Testis (tissue), 3 donors: ENCODE results near the gene TIPRL. TPM values are rescaled to one million over a fixed set of nuclear protein-coding genes. Genes with fewer than 3 reads are reported as not detected.

Source experiments
- DNase-seq: peaks from one replicate; pipeline ENCODE4 v3.0.0-alpha.2; 2019
- H3K27ac ChIP-seq, 2 donors: fragments of 200-600 bp; sonication (generic); one replicate each; pipeline ENCODE4 v1.5.1; 2019
- H3K27me3 ChIP-seq: fragments of 200-600 bp; sonication (generic); one replicate; pipeline ENCODE4 v1.5.1; 2019
- H3K36me3 ChIP-seq: fragments of 200-600 bp; sonication (generic); one replicate; pipeline ENCODE4 v1.5.1; 2017; ENCODE audit warnings: low read depth; ENCODE audit errors: missing control alignments
- H3K4me1 ChIP-seq: fragments of 200-600 bp; sonication (generic); one replicate; pipeline ENCODE4 v1.5.1; 2019
- H3K4me3 ChIP-seq, 2 donors: fragments of 200-600 bp; sonication (generic); one replicate each; pipeline ENCODE4 v1.5.1; 2017 to 2019
- H3K9me3 ChIP-seq: fragments of 200-600 bp; sonication (generic); one replicate; pipeline ENCODE4 v1.5.1; 2017
- CTCF ChIP-seq, 3 experiments: fragments of 450-650 bp in 2 of 3; fragments of 200-600 bp in 1 of 3; sonication (generic) in 1 of 3; IDR thresholded peaks; one replicate each; pipeline ENCODE4 v1.5.1; 2016 to 2019; ENCODE audit warnings: antibody characterized with exemption in 3 of 3, mild to moderate bottlenecking in 2 of 3, moderate library complexity in 1 of 3
- POLR2A ChIP-seq: fragments of 450-650 bp; IDR thresholded peaks from one replicate; pipeline ENCODE4 v1.6.1; 2017; ENCODE audit warnings: antibody characterized with exemption, mild to moderate bottlenecking, moderate library complexity
- WGBS, 2 donors: methylation state at CpG; one replicate each; pipeline ENCODE4 v1.1.5; 2018; 5-methylcytosine and 5-hydroxymethylcytosine counted together
- intact Hi-C: fragments of 100-400 bp; cut with DNase I; formaldehyde crosslinking; loops from one replicate; pipeline ENCODE4 v1.15.1; 2023; ENCODE audit warnings: low total_unique reads
- polyA plus RNA-seq: library from polyadenylated mRNA; stranded (reverse); fragments of 350-450 nt; fragmentation: Illumina TruSeq; extraction: RNeasy Lipid Tissue Mini Kit (QIAGEN cat#74804); gene quantifications from one replicate; pipeline ENCODE4 v1.2.3, GENCODE V29; 2014; ENCODE audit warnings: low read depth, low replicate concordance; ENCODE audit not compliant: insufficient read depth
- total RNA-seq, 2 donors: library from RNA; depleted of rRNA; stranded (reverse); fragments of >200 nt; gene quantifications; one replicate each; pipeline ENCODE4 v1.2.3, GENCODE V29; 2016

Gene TIPRL
- total and polyA plus RNA-seq, 3 donors from 2014 or later = 19.8 to 44.6 (median 23.5) TPM

- no peak for TF ChIP-seq CTCF (IDR thresholded peaks at IDR 0.05)
- no peak for TF ChIP-seq POLR2A
- no peaks in the 10 kb centered on the region for H3K27me3 ChIP-seq
- DNase-seq = no peak
- H3K27ac ChIP-seq = no peak overlapping the region
- intact Hi-C loops = no loop called here
- H3K9me3 ChIP-seq = no peaks in the 10 kb centered on the region
- no peaks in the 10 kb centered on the region for H3K36me3 ChIP-seq
- H3K4me1 ChIP-seq = no peaks in the 10 kb centered on the region
- H3K4me3 ChIP-seq = no peak overlapping the region
Measured at GRCh38 chr1:168187177-168187576, 8.4 kb downstream of the TIPRL start.

- intact Hi-C loops = no loop called here
- H3K4me1 ChIP-seq = no peaks in the 10 kb centered on the region
- no peaks in the 10 kb centered on the region for H3K9me3 ChIP-seq
- H3K4me3 ChIP-seq = no peak overlapping the region
- no peaks in the 10 kb centered on the region for H3K27me3 ChIP-seq
- H3K36me3 ChIP-seq = no peaks in the 10 kb centered on the region
- 69 to 71% methylated on average over 2 of the region's 2 CpGs for WGBS, 2 donors
- TF ChIP-seq POLR2A (no peak), CTCF (IDR thresholded peaks at IDR 0.05) (no peak)
- no peak overlapping the region for H3K27ac ChIP-seq
- no peak for DNase-seq
Measured at GRCh38 chr1:168190403-168190802, 11.6 kb downstream of the TIPRL start.

- Histone ChIP-seq H3K9me3 (no peaks in the 10 kb centered on the region), H3K27me3 (no peaks in the 10 kb centered on the region), H3K4me1 (no peaks in the 10 kb centered on the region), H3K36me3 (no peaks in the 10 kb centered on the region), H3K27ac (no peak overlapping the region), H3K4me3 (no peak overlapping the region)
- 93 to 98% methylated on average over 4 of the region's 4 CpGs for WGBS, 2 donors
- TF ChIP-seq CTCF (IDR thresholded peaks at IDR 0.05) (no peak), POLR2A (no peak)
- no peak for DNase-seq
- intact Hi-C loops = no loop called here
Measured at GRCh38 chr1:168195199-168196135, 16.7 kb downstream of the TIPRL start.

DNA sequence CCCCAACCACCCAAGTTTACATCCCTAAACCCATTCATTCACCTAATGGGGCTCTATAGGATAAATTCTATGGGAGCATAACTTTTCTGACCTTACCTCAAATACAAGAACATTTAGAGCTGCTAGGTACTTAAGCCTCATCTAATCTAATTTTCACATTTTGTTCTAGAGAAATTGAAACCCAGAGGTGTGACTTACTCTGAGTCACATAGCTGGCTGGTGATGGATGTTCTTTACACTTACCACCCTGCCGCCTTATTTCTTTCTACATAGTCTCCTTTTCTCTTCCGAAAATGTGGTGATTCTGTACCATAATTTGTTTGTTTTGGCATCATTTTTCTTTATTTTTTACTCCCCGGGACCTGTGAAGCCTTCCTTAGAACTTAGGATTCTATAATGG, 20.3 kb downstream of the TIPRL start:
- Histone ChIP-seq H3K4me1 (no peaks in the 10 kb centered on the region), H3K4me3 (no peak overlapping the region), H3K27me3 (no peaks in the 10 kb centered on the region), H3K27ac (no peak overlapping the region), H3K36me3 (no peaks in the 10 kb centered on the region), H3K9me3 (no peaks in the 10 kb centered on the region)
- intact Hi-C loops = no loop called here
- 59 to 60% methylated on average over 3 of the region's 3 CpGs for WGBS, 2 donors
- TF ChIP-seq CTCF (IDR thresholded peaks at IDR 0.05) (no peak), POLR2A (no peak)
- no peak for DNase-seq
